Mononuclear cell (primary cell): ENCODE data around the gene PPP1R13B. TPM values are rescaled to one million over a fixed set of nuclear protein-coding genes. Genes with fewer than 3 reads are reported as not detected.

Source experiments
- H3K27me3 ChIP-seq: 2 replicates; pipeline ENCODE4 v1.6.0; 2011; ENCODE audit warnings: low read length, control low read depth; ENCODE audit not compliant: insufficient read depth
- H3K4me1 ChIP-seq: 2 replicates; pipeline ENCODE4 v1.5.1; 2011; ENCODE audit warnings: mild to moderate bottlenecking, low read length, control low read depth; ENCODE audit not compliant: insufficient read depth
- H3K4me3 ChIP-seq: 2 replicates; pipeline ENCODE4 v1.5.1; 2011; ENCODE audit warnings: mild to moderate bottlenecking, low read length, moderate library complexity
- H3K9me3 ChIP-seq: 2 replicates; pipeline ENCODE4 v1.5.1; 2011; ENCODE audit warnings: low read depth, mild to moderate bottlenecking, control low read depth, low read length
- total RNA-seq: library from RNA; depleted of rRNA; stranded (reverse); fragments of >200 nt; gene quantifications from one replicate; pipeline ENCODE4 v1.2.3, GENCODE V29; 2012

The PPP1R13B gene
- total RNA-seq, 1 donor = 4.5 TPM

- H3K9me3 ChIP-seq = no peaks in the 10 kb centered on the region
- H3K27me3 ChIP-seq = no peaks in the 10 kb centered on the region
- no peak overlapping the region for H3K4me3 ChIP-seq
- peaks cover 18% of the 10 kb centered on the region for H3K4me1 ChIP-seq
These were observed 135.6 kb downstream of the PPP1R13B start for GRCh38 chr14:103711516-103712431.

GRCh38 chr14:103710771-103711377 is 136.5 kb downstream of the PPP1R13B start:
- Histone ChIP-seq H3K4me1 (peaks cover 12% of the 10 kb centered on the region), H3K27me3 (no peaks in the 10 kb centered on the region), H3K9me3 (no peaks in the 10 kb centered on the region), H3K4me3 (no peak overlapping the region)

GRCh38 chr14:103709814-103710213 is 137.6 kb downstream of the PPP1R13B start:
- no peaks in the 10 kb centered on the region for H3K9me3 ChIP-seq
- peaks cover 10% of the 10 kb centered on the region for H3K4me1 ChIP-seq

GRCh38 chr14:103708750-103709187 is 138.6 kb downstream of the PPP1R13B start:
- Histone ChIP-seq H3K27me3 (no peaks in the 10 kb centered on the region), H3K4me1 (no peaks in the 10 kb centered on the region), H3K4me3 (no peak overlapping the region), H3K9me3 (no peaks in the 10 kb centered on the region)

More at GRCh38 chr14:103709814-103710213, 137.6 kb downstream of the PPP1R13B start:
- Histone ChIP-seq H3K27me3 (no peaks in the 10 kb centered on the region), H3K4me3 (no peak overlapping the region)

- Histone ChIP-seq H3K9me3 (no peaks in the 10 kb centered on the region), H3K27me3 (no peaks in the 10 kb centered on the region), H3K4me3 (no peak overlapping the region)
These were observed 139.8 kb downstream of the PPP1R13B start for GRCh38 chr14:103707329-103708263.

GRCh38 chr14:103706551-103707328 is 140.6 kb downstream of the PPP1R13B start:
- Histone ChIP-seq H3K4me1 (no peaks in the 10 kb centered on the region), H3K9me3 (no peaks in the 10 kb centered on the region), H3K27me3 (no peaks in the 10 kb centered on the region), H3K4me3 (no peak overlapping the region)

More at GRCh38 chr14:103707329-103708263, 139.8 kb downstream of the PPP1R13B start:
- no peaks in the 10 kb centered on the region for H3K4me1 ChIP-seq

- H3K4me3 ChIP-seq = no peak overlapping the region
- H3K9me3 ChIP-seq = no peaks in the 10 kb centered on the region
- no peaks in the 10 kb centered on the region for H3K4me1 ChIP-seq
These were observed 141.7 kb downstream of the PPP1R13B start for GRCh38 chr14:103705504-103706284.

GRCh38 chr14:103705118-103705503 is 142.3 kb downstream of the PPP1R13B start:
- H3K9me3 ChIP-seq = no peaks in the 10 kb centered on the region
- H3K4me3 ChIP-seq = no peak overlapping the region
- no peaks in the 10 kb centered on the region for H3K27me3 ChIP-seq
- no peaks in the 10 kb centered on the region for H3K4me1 ChIP-seq

More at GRCh38 chr14:103705504-103706284, 141.7 kb downstream of the PPP1R13B start:
- no peaks in the 10 kb centered on the region for H3K27me3 ChIP-seq

- Histone ChIP-seq H3K4me1 (no peaks in the 10 kb centered on the region), H3K27me3 (no peaks in the 10 kb centered on the region), H3K9me3 (no peaks in the 10 kb centered on the region), H3K4me3 (no peak overlapping the region)
These were observed 142.7 kb downstream of the PPP1R13B start for GRCh38 chr14:103704708-103705107.

- H3K4me3 ChIP-seq = no peak overlapping the region
- no peaks in the 10 kb centered on the region for H3K4me1 ChIP-seq
- H3K27me3 ChIP-seq = no peaks in the 10 kb centered on the region
- no peaks in the 10 kb centered on the region for H3K9me3 ChIP-seq
These were observed 143.7 kb downstream of the PPP1R13B start for GRCh38 chr14:103703433-103704385.

GRCh38 chr14:103702497-103703432 is 144.6 kb downstream of the PPP1R13B start:
- no peaks in the 10 kb centered on the region for H3K4me1 ChIP-seq
- H3K4me3 ChIP-seq = no peak overlapping the region
- H3K27me3 ChIP-seq = no peaks in the 10 kb centered on the region
- no peaks in the 10 kb centered on the region for H3K9me3 ChIP-seq

- no peak overlapping the region for H3K4me3 ChIP-seq
- no peaks in the 10 kb centered on the region for H3K9me3 ChIP-seq
- no peaks in the 10 kb centered on the region for H3K4me1 ChIP-seq
- H3K27me3 ChIP-seq = no peaks in the 10 kb centered on the region
These were observed 145.3 kb downstream of the PPP1R13B start for GRCh38 chr14:103702095-103702494.
